ENCODE measurements around the gene INPP5A.

GRCh38 chr10:132698761-132699391 lies 161.3 kb downstream of the INPP5A start:
- TF ChIP-seq POLR2A (IDR thresholded peaks at IDR 0.05) (no peak), CTCF (IDR thresholded peaks at IDR 0.05) (no peak), POLR2AphosphoS5 (IDR thresholded peaks at IDR 0.05) (no peak)

All from transverse colon (tissue), 4 donors.